ENCODE measurements around the gene TMEM50A.
"Not testable (repeated sequence)": the region's sequence is repeated elsewhere in the genome, so short reads cannot be mapped to it uniquely, and the experiment has no call there.

TMEM50A gene

DNA sequence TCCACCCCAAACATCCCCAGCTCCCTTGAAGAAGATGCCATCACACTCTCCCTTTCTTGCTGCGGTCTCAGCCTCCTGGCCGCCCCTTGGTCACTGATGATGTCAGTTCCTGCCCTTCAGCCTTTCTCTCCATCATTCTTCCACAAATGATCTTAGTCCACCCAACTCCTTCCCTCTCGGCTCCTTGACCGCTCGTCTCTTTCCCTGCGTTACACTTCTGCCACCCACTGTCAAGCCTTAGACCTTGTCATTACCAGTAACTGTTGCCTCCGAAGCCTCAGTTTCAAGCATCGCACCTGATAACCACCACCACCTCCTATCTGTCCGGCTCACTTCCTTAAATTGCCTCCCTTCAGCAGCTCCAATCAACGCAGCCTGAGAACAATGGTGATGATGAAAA, 59.4 kb downstream of the TMEM50A start:
- not testable (repeated sequence) for H3K36me3 ChIP-seq (ENCODE audit: insufficient read depth, low read length); H3K9ac ChIP-seq (ENCODE audit: low read depth, low read length); H3K9me3 ChIP-seq (ENCODE audit: insufficient read depth, low read depth, low read length); H3K27ac ChIP-seq (ENCODE audit: low read depth, low read length); H3K27me3 ChIP-seq (ENCODE audit: insufficient read depth, low read length); H3K4me1 ChIP-seq (ENCODE audit: insufficient read depth, low read length); H3K4me3 ChIP-seq (ENCODE audit: low read length)
- WGBS = 78% methylated on average over 2 of the region's 10 CpGs

DNA sequence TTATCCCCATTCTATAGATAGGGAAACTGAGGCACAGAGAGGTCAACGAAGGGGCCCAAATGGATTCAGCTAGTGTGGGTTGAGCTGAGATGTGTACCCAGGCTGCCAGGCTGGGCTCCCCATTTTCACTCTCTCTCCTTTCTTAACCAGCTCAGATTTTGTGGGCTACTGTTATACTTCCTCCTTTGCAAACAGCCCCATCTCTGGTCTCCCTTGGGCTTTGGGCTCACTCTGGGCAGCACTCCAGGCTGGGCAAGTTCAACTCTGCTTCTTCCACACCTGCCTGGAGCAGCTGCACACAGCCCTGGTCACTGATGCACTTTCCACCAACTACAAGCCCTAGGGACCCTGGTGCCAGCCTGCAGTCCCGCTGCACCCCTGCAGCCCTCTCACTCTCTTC, 59.9 kb downstream of the TMEM50A start:
- WGBS = no CpG with 5 or more reads among the region's 2 CpGs
- not testable (repeated sequence) for H3K9ac ChIP-seq (ENCODE audit: low read depth, low read length); H3K4me1 ChIP-seq (ENCODE audit: insufficient read depth, low read length); H3K4me3 ChIP-seq (ENCODE audit: low read length); H3K9me3 ChIP-seq (ENCODE audit: insufficient read depth, low read depth, low read length); H3K36me3 ChIP-seq (ENCODE audit: insufficient read depth, low read length); H3K27me3 ChIP-seq (ENCODE audit: insufficient read depth, low read length); H3K27ac ChIP-seq (ENCODE audit: low read depth, low read length)

DNA sequence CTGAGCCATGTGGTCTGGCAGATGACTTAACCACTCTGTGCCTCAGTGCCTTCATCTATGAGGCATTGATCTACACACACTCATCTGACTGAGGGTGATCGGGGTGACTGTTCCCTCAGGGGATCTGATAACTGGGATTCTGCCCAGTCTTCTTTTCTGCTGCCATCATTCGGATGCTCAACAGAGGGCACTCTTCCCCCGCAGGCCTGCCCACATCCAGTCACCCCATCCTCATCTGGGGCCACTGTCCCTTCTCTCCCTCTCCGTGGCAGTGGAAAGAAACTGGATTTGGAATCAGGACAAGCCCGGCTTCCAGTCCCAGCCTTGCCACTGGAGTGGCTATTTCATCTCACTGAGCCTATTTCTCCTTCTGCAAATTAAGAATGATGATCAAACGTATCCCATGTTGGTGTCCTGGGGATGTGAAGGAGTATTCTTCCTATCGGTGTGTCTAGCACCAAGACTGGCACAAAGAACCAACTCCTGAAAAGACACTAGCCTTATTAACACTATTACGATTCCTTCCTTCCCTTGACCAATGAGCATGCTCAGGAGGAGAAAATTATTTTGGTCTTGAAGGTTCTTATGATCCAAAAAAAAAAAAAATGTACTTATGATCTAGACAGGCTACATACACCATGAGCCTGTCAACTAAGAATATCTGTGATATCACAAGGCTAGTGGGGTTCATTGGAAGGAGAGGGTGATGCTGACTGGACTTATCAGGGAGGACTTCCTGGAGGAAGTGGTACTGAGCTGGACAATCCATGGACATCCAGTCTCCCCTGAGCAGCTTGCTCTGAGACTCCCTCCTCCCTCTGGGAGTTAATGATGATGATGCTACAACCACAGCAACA, 65.0 kb downstream of the TMEM50A start:
- WGBS = 6% methylated on average over 2 of the region's 8 CpGs
- not testable (repeated sequence) for H3K27me3 ChIP-seq (ENCODE audit: insufficient read depth, low read length); H3K4me3 ChIP-seq (ENCODE audit: low read length); H3K4me1 ChIP-seq (ENCODE audit: insufficient read depth, low read length); H3K9me3 ChIP-seq (ENCODE audit: insufficient read depth, low read depth, low read length); H3K27ac ChIP-seq (ENCODE audit: low read depth, low read length); H3K36me3 ChIP-seq (ENCODE audit: insufficient read depth, low read length); H3K9ac ChIP-seq (ENCODE audit: low read depth, low read length)

DNA sequence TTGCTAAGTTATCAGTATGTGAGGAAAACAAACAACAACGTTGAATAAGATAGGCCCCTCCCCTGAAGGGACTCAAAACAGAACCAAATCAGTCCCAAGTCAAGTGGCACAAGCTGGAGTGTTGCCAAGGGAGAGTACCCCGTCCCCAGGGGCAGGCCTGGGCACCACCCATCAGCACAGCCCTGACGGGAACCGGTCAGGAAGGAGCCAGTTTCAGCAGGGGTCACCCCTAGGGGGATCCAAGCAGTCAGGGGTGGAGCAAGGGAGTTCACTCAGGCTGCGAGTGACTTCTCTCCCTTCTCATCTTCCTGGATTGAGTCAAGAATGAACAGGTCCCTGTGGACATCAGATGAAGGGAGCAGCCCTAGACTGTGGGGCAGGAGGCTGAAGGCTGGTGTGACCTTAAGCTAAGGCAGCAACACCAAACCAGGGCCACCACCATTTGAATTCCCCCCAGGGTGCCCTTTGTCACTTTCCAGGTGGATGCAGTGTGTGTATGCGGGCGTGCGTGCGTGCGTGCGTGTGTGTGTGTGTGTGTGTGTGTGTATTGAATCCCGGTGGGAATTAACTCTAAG, 67.7 kb downstream of the TMEM50A start:
- not testable (repeated sequence) for H3K36me3 ChIP-seq (ENCODE audit: insufficient read depth, low read length); H3K4me3 ChIP-seq (ENCODE audit: low read length); H3K4me1 ChIP-seq (ENCODE audit: insufficient read depth, low read length); H3K27ac ChIP-seq (ENCODE audit: low read depth, low read length); H3K9me3 ChIP-seq (ENCODE audit: insufficient read depth, low read depth, low read length); H3K27me3 ChIP-seq (ENCODE audit: insufficient read depth, low read length); H3K9ac ChIP-seq (ENCODE audit: low read depth, low read length)
- no CpG with 5 or more reads among the region's 12 CpGs for WGBS

DNA sequence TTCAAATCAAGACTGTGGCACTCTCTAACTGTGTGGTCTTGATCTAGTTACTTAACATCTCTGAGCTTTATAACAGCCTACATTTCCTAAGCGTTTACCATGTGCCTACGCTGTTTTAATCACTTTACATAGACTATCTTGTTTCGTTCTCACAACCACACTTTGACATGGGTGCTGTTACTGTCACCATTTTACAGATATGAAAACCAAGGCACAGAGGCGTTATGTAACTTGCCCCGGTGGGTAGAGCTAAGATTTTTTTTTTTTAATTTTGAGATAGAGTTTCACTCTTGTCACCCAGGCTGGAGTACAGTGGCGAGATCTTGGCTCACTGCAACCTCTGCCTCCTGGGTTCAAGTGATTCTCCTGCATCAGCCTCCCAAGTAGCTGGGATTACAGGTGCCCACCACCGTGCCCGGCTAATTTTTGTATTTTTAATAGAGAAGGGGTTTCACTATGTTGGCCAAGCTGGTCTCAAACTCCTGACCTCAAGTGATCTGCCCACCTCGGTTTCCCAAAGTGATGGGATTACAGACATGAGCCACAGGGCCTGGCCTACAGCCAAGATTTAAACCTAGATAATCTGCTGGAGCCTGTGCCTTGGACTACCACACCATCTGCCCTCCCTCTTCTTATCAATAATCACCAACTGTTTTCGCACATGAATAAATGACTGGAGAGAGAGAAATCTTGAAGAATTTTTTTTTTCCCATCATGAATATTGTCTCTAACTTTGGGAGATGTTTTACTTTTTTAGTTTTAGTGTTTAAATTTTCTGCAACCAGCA, 71.7 kb downstream of the TMEM50A start:
- H3K9me3 ChIP-seq (ENCODE audit: insufficient read depth, low read depth, low read length); H3K9ac ChIP-seq (ENCODE audit: low read depth, low read length); H3K4me3 ChIP-seq (ENCODE audit: low read length); H3K27ac ChIP-seq (ENCODE audit: low read depth, low read length); H3K27me3 ChIP-seq (ENCODE audit: insufficient read depth, low read length); H3K36me3 ChIP-seq (ENCODE audit: insufficient read depth, low read length); H3K4me1 ChIP-seq (ENCODE audit: insufficient read depth, low read length): not testable (repeated sequence)
- 93% methylated on average over 6 of the region's 10 CpGs for WGBS

All from HUES64 (cell line).